Liver (tissue), 9 donors: ENCODE data around the gene CD247. TPM values are rescaled to one million over a fixed set of nuclear protein-coding genes. Genes with fewer than 3 reads are reported as not detected.

Source experiments
- DNase-seq: peaks from one replicate; pipeline ENCODE4 v3.0.0-alpha.2; 2017; ENCODE audit warnings: low spot score
- H3K27ac ChIP-seq, 2 donors: one replicate each; pipeline ENCODE4 v1.7.0; 2013; ENCODE audit warnings: inconsistent platforms in 2 of 2, low read length in 2 of 2, control low read depth in 1 of 2, low read depth in 1 of 2, mild to moderate bottlenecking in 1 of 2
- H3K27me3 ChIP-seq, 4 donors: one replicate each; pipeline versions ENCODE4 v1.6.1 to v1.7.0; 2013; ENCODE audit warnings: low read length in 3 of 4, inconsistent platforms in 1 of 4, mild to moderate bottlenecking in 1 of 4, moderate library complexity in 1 of 4; ENCODE audit not compliant: control insufficient read depth in 4 of 4, insufficient read depth in 4 of 4
- H3K36me3 ChIP-seq, 4 donors: one replicate each; pipeline versions ENCODE4 v1.6.1 to v1.7.0; 2013; ENCODE audit warnings: low read length in 3 of 4, mild to moderate bottlenecking in 3 of 4, low read depth in 1 of 4, moderate library complexity in 1 of 4; ENCODE audit not compliant: control insufficient read depth in 4 of 4, insufficient read depth in 3 of 4
- H3K4me1 ChIP-seq, 4 donors: one replicate each; pipeline versions ENCODE4 v1.6.1 to v1.7.0; 2013; ENCODE audit warnings: low read length in 3 of 4, mild to moderate bottlenecking in 3 of 4, moderate library complexity in 1 of 4; ENCODE audit not compliant: control insufficient read depth in 4 of 4, insufficient read depth in 4 of 4
- H3K4me3 ChIP-seq, 3 donors: one replicate each; pipeline versions ENCODE4 v1.6.1 to v1.7.0; 2013; ENCODE audit warnings: low read length in 3 of 3, control low read depth in 1 of 3, low read depth in 1 of 3, mild to moderate bottlenecking in 1 of 3
- H3K9ac ChIP-seq, 2 donors: one replicate each; pipeline ENCODE4 v1.7.0; 2013; ENCODE audit warnings: low read length in 2 of 2, mild to moderate bottlenecking in 2 of 2, moderate library complexity in 2 of 2, control low read depth in 1 of 2, low read depth in 1 of 2
- H3K9me3 ChIP-seq, 4 donors: one replicate each; pipeline versions ENCODE4 v1.6.1 to v1.7.0; 2013; ENCODE audit warnings: low read length in 3 of 4; ENCODE audit not compliant: control insufficient read depth in 4 of 4
- EGR1 ChIP-seq, 2 donors: IDR thresholded peaks; 2 replicates each; pipeline ENCODE4 v1.6.1; 2016 to 2018; ENCODE audit warnings: antibody characterized with exemption in 2 of 2, low read depth in 2 of 2
- FOXA1 ChIP-seq: IDR thresholded peaks from 2 replicates; pipeline ENCODE4 v1.6.1; 2016; ENCODE audit warnings: antibody characterized with exemption
- FOXA2 ChIP-seq: IDR thresholded peaks from 2 replicates; pipeline ENCODE4 v1.6.1; 2016; ENCODE audit warnings: antibody characterized with exemption
- GABPA ChIP-seq, 2 donors: IDR thresholded peaks in 1 of 2; conservative IDR thresholded peaks in 1 of 2; 2 replicates each; pipeline ENCODE4 v1.6.1; 2016; ENCODE audit warnings: antibody characterized with exemption in 2 of 2, mild to moderate bottlenecking in 1 of 2, moderate library complexity in 1 of 2
- HNF4A ChIP-seq, 2 donors: conservative IDR thresholded peaks; 2 replicates each; pipeline ENCODE4 v1.6.1; 2016; ENCODE audit warnings: antibody characterized with exemption in 2 of 2, mild to moderate bottlenecking in 2 of 2
- HNF4G ChIP-seq: IDR thresholded peaks from 2 replicates; pipeline ENCODE4 v1.6.1; 2016; ENCODE audit warnings: antibody characterized with exemption
- JUND ChIP-seq, 2 donors: IDR thresholded peaks; 2 replicates each; pipeline ENCODE4 v1.6.1; 2016; ENCODE audit warnings: antibody characterized with exemption in 2 of 2
- NR2F2 ChIP-seq: IDR thresholded peaks from 2 replicates; pipeline ENCODE4 v1.6.1; 2016; ENCODE audit warnings: antibody characterized with exemption
- RAD21 ChIP-seq, 2 donors: IDR thresholded peaks; 2 replicates each; pipeline ENCODE4 v1.6.1; 2016; ENCODE audit warnings: antibody characterized with exemption in 2 of 2, mild to moderate bottlenecking in 2 of 2
- RXRA ChIP-seq, 2 donors: IDR thresholded peaks; 2 replicates each; pipeline ENCODE4 v1.6.1; 2017 to 2018; ENCODE audit warnings: antibody characterized with exemption in 2 of 2, mild to moderate bottlenecking in 1 of 2
- SP1 ChIP-seq: IDR thresholded peaks from 2 replicates; pipeline ENCODE4 v1.6.1; 2018; ENCODE audit warnings: antibody characterized with exemption, mild to moderate bottlenecking
- TAF1 ChIP-seq: conservative IDR thresholded peaks from 2 replicates; pipeline ENCODE4 v1.6.1; 2016; ENCODE audit warnings: antibody characterized with exemption, mild to moderate bottlenecking
- YY1 ChIP-seq: IDR thresholded peaks from 2 replicates; pipeline ENCODE4 v1.6.1; 2016; ENCODE audit warnings: antibody characterized with exemption, mild to moderate bottlenecking
- WGBS: extraction: QIAGEN DNeasy Blood & Tissue Kit; methylation state at CpG from one replicate; pipeline ENCODE4 v1.1.7; 2013; 5-methylcytosine and 5-hydroxymethylcytosine counted together
- polyA plus RNA-seq, 2 donors: library from polyadenylated mRNA; stranded (reverse) in 1 of 2; unstranded in 1 of 2; fragments of 200-250 nt in 1 of 2; fragments of >200 nt in 1 of 2; fragmentation: Nextera tagmentation in 1 of 2; extraction: Ambion mirVana in 1 of 2; gene quantifications; one replicate each; pipeline versions ENCODE4 v1.2.1 to v1.2.3, GENCODE V29; 2013 to 2015
- total RNA-seq, 2 donors: library from RNA; depleted of rRNA; stranded (reverse); fragments of >200 nt; gene quantifications; one replicate each; pipeline ENCODE4 v1.2.3, GENCODE V29; 2014
- TF ChIP-seq, protein P1 (sequence below): IDR thresholded peaks from 2 replicates; pipeline ENCODE4 v1.6.1; 2016; ENCODE audit warnings: antibody characterized with exemption
- TF ChIP-seq, protein P2 (sequence below): IDR thresholded peaks from 2 replicates; pipeline ENCODE4 v1.6.1; 2016; ENCODE audit warnings: antibody characterized with exemption
- TF ChIP-seq, protein P3 (sequence below): IDR thresholded peaks from 2 replicates; pipeline ENCODE4 v1.6.1; 2016; ENCODE audit warnings: antibody characterized with exemption
- TF ChIP-seq, protein P4 (sequence below): fragments of 150-350 bp; IDR thresholded peaks from 2 replicates; pipeline ENCODE4 v1.5.1; 2017; ENCODE audit warnings: improper control_type of control experiment, low read depth, low read length; ENCODE audit not compliant: missing input control
- TF ChIP-seq, protein P5 (sequence below): IDR thresholded peaks from 2 replicates; pipeline ENCODE4 v1.6.1; 2016; ENCODE audit warnings: antibody characterized with exemption, mild to moderate bottlenecking
- donor health status: healthy.
- donor health status: healthy.
- donor health status: healthy.
- donor health status: healthy.
- donor health status: healthy.

Gene CD247
- total and polyA plus RNA-seq, 4 donors: 0.61 to 2.2 (median 1.6) TPM

DNA sequence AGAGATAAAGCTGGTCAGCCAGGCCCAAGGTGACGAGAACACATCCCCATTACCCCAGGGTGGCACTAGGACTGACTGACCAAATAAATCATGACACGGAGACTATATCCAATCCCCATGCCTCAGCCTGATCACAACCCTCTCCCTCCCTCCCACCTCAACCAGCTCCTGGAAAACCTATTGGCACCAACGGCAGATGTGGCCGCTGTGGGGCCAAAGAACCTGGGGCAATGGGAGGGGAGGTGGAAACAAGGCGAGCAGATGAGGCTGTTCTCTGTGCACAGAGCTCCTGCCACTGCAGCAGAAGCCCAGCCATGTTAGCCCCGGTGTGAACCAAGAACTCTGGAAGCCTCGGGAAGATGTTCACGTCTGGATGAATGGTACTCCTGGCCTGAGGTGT, 77.6 kb downstream of the CD247 start:
- H3K4me1 ChIP-seq: peaks cover 0 to 8% (median 7%) of the 10 kb centered on the region in 4 donors
- H3K27me3 ChIP-seq: peaks cover 0 to 2% (median 0%) of the 10 kb centered on the region in 4 donors
- H3K27ac ChIP-seq: no peak overlapping the region
- no peak overlapping the region for H3K4me3 ChIP-seq
- H3K36me3 ChIP-seq: no peaks in the 10 kb centered on the region
- TF ChIP-seq HNF4G (no peak), GABPA (IDR thresholded peaks at IDR 0.05 in 1 of 2, conservative IDR thresholded peaks at IDR 0.05 in 1 of 2) (no peak), RAD21 (IDR thresholded peaks at IDR 0.05) (no peak), FOXA1 (no peak), NR2F2 (no peak), YY1 (no peak), RXRA (IDR thresholded peaks at IDR 0.05) (no peak), HNF4A (conservative IDR thresholded peaks at IDR 0.05) (no peak), EGR1 (IDR thresholded peaks at IDR 0.05; ENCODE audit: low read depth in 2 of 2) (no peak), FOXA2 (no peak), TAF1 (no peak), JUND (IDR thresholded peaks at IDR 0.05) (no peak), SP1 (no peak)
- TF ChIP-seq, protein P1, sequence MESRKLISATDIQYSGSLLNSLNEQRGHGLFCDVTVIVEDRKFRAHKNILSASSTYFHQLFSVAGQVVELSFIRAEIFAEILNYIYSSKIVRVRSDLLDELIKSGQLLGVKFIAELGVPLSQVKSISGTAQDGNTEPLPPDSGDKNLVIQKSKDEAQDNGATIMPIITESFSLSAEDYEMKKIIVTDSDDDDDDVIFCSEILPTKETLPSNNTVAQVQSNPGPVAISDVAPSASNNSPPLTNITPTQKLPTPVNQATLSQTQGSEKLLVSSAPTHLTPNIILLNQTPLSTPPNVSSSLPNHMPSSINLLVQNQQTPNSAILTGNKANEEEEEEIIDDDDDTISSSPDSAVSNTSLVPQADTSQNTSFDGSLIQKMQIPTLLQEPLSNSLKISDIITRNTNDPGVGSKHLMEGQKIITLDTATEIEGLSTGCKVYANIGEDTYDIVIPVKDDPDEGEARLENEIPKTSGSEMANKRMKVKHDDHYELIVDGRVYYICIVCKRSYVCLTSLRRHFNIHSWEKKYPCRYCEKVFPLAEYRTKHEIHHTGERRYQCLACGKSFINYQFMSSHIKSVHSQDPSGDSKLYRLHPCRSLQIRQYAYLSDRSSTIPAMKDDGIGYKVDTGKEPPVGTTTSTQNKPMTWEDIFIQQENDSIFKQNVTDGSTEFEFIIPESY: no peak
- TF ChIP-seq, protein P2, sequence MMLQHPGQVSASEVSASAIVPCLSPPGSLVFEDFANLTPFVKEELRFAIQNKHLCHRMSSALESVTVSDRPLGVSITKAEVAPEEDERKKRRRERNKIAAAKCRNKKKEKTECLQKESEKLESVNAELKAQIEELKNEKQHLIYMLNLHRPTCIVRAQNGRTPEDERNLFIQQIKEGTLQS: no peak
- TF ChIP-seq, protein P3, sequence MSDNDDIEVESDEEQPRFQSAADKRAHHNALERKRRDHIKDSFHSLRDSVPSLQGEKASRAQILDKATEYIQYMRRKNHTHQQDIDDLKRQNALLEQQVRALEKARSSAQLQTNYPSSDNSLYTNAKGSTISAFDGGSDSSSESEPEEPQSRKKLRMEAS: no peak
- TF ChIP-seq, protein P4, sequence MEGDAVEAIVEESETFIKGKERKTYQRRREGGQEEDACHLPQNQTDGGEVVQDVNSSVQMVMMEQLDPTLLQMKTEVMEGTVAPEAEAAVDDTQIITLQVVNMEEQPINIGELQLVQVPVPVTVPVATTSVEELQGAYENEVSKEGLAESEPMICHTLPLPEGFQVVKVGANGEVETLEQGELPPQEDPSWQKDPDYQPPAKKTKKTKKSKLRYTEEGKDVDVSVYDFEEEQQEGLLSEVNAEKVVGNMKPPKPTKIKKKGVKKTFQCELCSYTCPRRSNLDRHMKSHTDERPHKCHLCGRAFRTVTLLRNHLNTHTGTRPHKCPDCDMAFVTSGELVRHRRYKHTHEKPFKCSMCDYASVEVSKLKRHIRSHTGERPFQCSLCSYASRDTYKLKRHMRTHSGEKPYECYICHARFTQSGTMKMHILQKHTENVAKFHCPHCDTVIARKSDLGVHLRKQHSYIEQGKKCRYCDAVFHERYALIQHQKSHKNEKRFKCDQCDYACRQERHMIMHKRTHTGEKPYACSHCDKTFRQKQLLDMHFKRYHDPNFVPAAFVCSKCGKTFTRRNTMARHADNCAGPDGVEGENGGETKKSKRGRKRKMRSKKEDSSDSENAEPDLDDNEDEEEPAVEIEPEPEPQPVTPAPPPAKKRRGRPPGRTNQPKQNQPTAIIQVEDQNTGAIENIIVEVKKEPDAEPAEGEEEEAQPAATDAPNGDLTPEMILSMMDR: no peak
- TF ChIP-seq, protein P5, sequence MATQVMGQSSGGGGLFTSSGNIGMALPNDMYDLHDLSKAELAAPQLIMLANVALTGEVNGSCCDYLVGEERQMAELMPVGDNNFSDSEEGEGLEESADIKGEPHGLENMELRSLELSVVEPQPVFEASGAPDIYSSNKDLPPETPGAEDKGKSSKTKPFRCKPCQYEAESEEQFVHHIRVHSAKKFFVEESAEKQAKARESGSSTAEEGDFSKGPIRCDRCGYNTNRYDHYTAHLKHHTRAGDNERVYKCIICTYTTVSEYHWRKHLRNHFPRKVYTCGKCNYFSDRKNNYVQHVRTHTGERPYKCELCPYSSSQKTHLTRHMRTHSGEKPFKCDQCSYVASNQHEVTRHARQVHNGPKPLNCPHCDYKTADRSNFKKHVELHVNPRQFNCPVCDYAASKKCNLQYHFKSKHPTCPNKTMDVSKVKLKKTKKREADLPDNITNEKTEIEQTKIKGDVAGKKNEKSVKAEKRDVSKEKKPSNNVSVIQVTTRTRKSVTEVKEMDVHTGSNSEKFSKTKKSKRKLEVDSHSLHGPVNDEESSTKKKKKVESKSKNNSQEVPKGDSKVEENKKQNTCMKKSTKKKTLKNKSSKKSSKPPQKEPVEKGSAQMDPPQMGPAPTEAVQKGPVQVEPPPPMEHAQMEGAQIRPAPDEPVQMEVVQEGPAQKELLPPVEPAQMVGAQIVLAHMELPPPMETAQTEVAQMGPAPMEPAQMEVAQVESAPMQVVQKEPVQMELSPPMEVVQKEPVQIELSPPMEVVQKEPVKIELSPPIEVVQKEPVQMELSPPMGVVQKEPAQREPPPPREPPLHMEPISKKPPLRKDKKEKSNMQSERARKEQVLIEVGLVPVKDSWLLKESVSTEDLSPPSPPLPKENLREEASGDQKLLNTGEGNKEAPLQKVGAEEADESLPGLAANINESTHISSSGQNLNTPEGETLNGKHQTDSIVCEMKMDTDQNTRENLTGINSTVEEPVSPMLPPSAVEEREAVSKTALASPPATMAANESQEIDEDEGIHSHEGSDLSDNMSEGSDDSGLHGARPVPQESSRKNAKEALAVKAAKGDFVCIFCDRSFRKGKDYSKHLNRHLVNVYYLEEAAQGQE: no peak
- H3K9me3 ChIP-seq: no peaks in the 10 kb centered on the region
- H3K9ac ChIP-seq: no peak overlapping the region
- peak; percentile 19 for DNase-seq
- WGBS: 96% methylated on average over 8 of the region's 8 CpGs
